Spleen (tissue), 7 donors: ENCODE results near the gene AKT3.

ENCODE experiments used
- POLR2A ChIP-seq, 3 donors: fragments of 450-650 bp; IDR thresholded peaks; one replicate each; pipeline ENCODE4 v1.5.1; 2017; ENCODE audit warnings: antibody characterized with exemption in 3 of 3, mild to moderate bottlenecking in 1 of 3
- TF ChIP-seq, protein P1 (sequence below), 11 experiments: fragments of 200-600 bp in 7 of 11; fragments of 450-650 bp in 4 of 11; sonication (generic) in 4 of 11; IDR thresholded peaks in 8 of 11; conservative IDR thresholded peaks in 3 of 11; 1 replicate in 7 of 11; 2 replicates in 4 of 11; pipeline versions ENCODE4 v1.4.0 to v1.8.0; 2016 to 2021; ENCODE audit warnings: antibody characterized with exemption in 11 of 11, inconsistent platforms in 4 of 11, mild to moderate bottlenecking in 1 of 11
- donor health status: DM: no; HTN: no; CAD: no; lungs with moderate emphysema.
- donor health status: DM: no; HTN: no; CAD: no.
- donor health status: DM: no; HTN: no; CAD: no.

DNA sequence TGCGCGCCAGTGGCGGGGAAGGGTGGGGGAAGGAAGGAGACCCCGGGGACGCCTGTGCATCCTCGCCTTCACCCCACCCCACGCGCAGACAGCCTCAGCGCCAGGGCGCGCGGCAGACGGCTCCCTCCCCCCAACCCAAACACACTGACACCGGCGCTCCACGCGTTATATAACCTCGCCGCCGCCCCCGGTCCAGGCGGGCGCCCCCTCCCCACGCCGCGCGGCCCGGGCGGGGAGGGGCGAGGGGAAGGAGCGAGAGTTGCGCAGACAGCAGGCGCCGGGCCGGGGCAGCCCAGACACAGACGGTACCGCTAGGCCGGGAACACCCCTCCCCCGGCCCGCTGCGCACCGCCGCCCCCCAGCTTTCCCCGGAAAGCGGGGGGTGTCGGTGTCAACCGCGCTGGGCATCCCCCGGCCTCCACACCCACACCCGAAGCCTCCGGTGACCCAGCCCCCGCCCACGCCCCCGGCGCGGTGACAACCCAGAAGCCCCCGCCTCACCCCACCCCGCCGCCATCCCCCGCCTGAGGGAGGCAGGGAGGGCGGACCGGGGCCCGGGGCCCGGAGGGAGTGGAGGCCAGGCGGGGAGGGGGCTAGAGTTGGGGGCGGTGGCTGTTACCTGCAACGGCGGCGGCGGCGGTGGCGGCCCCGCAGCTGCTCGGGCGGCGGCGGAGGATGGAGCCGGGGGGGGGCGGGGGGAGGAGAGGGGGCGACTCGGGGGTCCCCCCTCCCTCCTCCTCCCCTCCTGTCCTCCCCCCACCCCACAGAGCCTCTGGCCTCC, 432 bp downstream of the AKT3 start:
- TF ChIP-seq, protein P1, sequence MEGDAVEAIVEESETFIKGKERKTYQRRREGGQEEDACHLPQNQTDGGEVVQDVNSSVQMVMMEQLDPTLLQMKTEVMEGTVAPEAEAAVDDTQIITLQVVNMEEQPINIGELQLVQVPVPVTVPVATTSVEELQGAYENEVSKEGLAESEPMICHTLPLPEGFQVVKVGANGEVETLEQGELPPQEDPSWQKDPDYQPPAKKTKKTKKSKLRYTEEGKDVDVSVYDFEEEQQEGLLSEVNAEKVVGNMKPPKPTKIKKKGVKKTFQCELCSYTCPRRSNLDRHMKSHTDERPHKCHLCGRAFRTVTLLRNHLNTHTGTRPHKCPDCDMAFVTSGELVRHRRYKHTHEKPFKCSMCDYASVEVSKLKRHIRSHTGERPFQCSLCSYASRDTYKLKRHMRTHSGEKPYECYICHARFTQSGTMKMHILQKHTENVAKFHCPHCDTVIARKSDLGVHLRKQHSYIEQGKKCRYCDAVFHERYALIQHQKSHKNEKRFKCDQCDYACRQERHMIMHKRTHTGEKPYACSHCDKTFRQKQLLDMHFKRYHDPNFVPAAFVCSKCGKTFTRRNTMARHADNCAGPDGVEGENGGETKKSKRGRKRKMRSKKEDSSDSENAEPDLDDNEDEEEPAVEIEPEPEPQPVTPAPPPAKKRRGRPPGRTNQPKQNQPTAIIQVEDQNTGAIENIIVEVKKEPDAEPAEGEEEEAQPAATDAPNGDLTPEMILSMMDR (IDR thresholded peaks at IDR 0.05 in 8 of 11, conservative IDR thresholded peaks at IDR 0.05 in 3 of 11) = no peak
- TF ChIP-seq POLR2A (IDR thresholded peaks at IDR 0.05) = no peak
